ENCODE results near the gene USP24. TPM values are rescaled to one million over a fixed set of nuclear protein-coding genes. Genes with fewer than 3 reads are reported as not detected.

USP24 gene
- total RNA-seq, 1 experiment from 2014 or later, result 54.6 TPM

DNA sequence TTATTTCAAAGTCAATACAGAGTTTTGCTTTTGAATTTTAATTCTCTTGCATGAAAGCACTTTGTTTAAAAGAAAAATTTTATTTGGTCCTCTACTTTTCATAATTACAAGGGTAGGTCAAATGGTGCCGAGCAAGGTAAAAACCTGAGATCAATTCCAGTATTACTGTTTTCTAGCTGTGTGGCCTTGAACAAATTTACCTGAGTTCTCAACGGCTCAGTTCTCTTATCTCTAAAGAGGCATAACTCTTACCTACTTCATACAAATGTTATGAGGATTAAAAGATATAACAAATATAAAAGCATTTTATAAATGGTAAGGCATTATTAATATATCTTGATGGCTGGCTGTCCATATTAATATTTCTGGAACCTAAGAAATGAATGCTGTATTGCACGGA is 42.5 kb downstream of the USP24 start:
- Histone ChIP-seq H3K27me3 (replicated peaks; ENCODE audit: insufficient read depth, low read depth, low read length, poor library complexity) (no peaks in the 10 kb centered on the region), H3K4me1 (ENCODE audit: insufficient read depth, low read length, poor library complexity, severe bottlenecking) (no peaks in the 10 kb centered on the region), H3K4me3 (ENCODE audit: low read depth, low read length, poor library complexity, severe bottlenecking) (no peak overlapping the region), H3K9me3 (ENCODE audit: low read depth, low read length, poor library complexity, severe bottlenecking) (no peaks in the 10 kb centered on the region), H3K36me3 (ENCODE audit: insufficient read depth, low read length, poor library complexity, severe bottlenecking) (peaks cover 4% of the 10 kb centered on the region), H3K27ac (ENCODE audit: low read depth, low read length, poor library complexity, severe bottlenecking) (no peak overlapping the region)
- intact Hi-C loops (cut with micrococcal nuclease; ENCODE audit: unreplicated experiment), result no loop called here
- POLR2A ChIA-PET (ENCODE audit: low non-redundant PET), result no interaction called here
- CTCF ChIA-PET, result no interaction called here
- no peak for DNase-seq (ENCODE audit: low spot score)
- TF ChIP-seq EZH2 (IDR thresholded peaks at IDR 0.05; ENCODE audit: borderline replicate concordance, low read depth, low read length, poor library complexity, severe bottlenecking), result no peak
- TF ChIP-seq, protein P1, sequence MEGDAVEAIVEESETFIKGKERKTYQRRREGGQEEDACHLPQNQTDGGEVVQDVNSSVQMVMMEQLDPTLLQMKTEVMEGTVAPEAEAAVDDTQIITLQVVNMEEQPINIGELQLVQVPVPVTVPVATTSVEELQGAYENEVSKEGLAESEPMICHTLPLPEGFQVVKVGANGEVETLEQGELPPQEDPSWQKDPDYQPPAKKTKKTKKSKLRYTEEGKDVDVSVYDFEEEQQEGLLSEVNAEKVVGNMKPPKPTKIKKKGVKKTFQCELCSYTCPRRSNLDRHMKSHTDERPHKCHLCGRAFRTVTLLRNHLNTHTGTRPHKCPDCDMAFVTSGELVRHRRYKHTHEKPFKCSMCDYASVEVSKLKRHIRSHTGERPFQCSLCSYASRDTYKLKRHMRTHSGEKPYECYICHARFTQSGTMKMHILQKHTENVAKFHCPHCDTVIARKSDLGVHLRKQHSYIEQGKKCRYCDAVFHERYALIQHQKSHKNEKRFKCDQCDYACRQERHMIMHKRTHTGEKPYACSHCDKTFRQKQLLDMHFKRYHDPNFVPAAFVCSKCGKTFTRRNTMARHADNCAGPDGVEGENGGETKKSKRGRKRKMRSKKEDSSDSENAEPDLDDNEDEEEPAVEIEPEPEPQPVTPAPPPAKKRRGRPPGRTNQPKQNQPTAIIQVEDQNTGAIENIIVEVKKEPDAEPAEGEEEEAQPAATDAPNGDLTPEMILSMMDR (conservative IDR thresholded peaks at IDR 0.05; ENCODE audit: low read depth, low read length), result no peak
- BruUV-seq (replicated peaks), result no TSS peak

DNA sequence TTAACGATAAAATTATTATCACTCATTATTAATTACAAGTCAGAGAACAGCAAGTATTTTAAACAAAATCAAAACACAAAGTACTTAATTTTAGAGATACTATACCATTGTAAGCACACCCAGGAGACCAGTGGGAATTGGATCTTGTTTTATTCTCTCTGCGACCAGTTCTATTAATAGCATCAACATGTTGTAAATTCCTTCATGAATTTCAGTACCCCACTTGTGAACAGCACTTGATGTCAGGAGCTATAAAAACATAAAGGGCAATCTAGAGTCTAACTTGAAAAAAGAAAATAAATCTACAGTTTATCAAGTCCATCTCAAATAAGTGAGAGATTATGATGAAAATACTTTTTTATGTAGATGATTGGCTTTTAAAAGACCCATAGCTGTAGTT is 42.9 kb downstream of the USP24 start:
- DNase-seq (ENCODE audit: low spot score), result no peak
- ChIA-PET CTCF (no interaction called here), POLR2A (ENCODE audit: low non-redundant PET) (no interaction called here)
- no peaks in the 10 kb centered on the region for H3K4me1 ChIP-seq (ENCODE audit: insufficient read depth, low read length, poor library complexity, severe bottlenecking)
- intact Hi-C loops (cut with micrococcal nuclease; ENCODE audit: unreplicated experiment), result no loop called here
- H3K4me3 ChIP-seq (ENCODE audit: low read depth, low read length, poor library complexity, severe bottlenecking), result no peak overlapping the region
- no peaks in the 10 kb centered on the region for H3K9me3 ChIP-seq (ENCODE audit: low read depth, low read length, poor library complexity, severe bottlenecking)
- no TSS peak for BruUV-seq (replicated peaks)
- no peak for TF ChIP-seq EZH2 (IDR thresholded peaks at IDR 0.05; ENCODE audit: borderline replicate concordance, low read depth, low read length, poor library complexity, severe bottlenecking)
- TF ChIP-seq, protein P1 (conservative IDR thresholded peaks at IDR 0.05; ENCODE audit: low read depth, low read length), result no peak
- H3K36me3 ChIP-seq (ENCODE audit: insufficient read depth, low read length, poor library complexity, severe bottlenecking), result no peaks in the 10 kb centered on the region
- H3K27me3 ChIP-seq (replicated peaks; ENCODE audit: insufficient read depth, low read depth, low read length, poor library complexity), result no peaks in the 10 kb centered on the region
- no peak overlapping the region for H3K27ac ChIP-seq (ENCODE audit: low read depth, low read length, poor library complexity, severe bottlenecking)

DNA sequence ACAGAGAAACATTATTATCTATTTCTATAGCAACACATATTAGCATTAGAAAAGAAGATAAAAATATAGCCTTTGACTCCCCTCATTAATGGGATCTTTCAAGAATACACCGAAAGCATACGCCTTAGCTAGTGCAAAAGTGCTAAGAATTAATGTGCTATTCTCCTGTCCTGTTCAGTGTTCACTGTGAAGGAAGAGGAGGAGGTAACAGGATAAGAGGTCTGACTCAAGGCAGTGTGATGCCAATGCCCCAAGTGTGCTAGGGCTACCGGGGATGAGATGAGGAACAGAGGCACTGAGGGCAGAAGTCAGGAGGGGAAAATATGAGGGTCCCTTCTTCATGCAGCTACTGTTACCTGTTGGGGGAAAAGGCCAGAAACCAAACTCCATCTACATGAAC is 43.5 kb downstream of the USP24 start:
- POLR2A ChIA-PET (ENCODE audit: low non-redundant PET), result no interaction called here
- H3K27ac ChIP-seq (ENCODE audit: low read depth, low read length, poor library complexity, severe bottlenecking), result no peak overlapping the region
- intact Hi-C loops (cut with micrococcal nuclease; ENCODE audit: unreplicated experiment), result no loop called here

More for the DNA sequence above, 43.5 kb downstream of the USP24 start:
- DNase-seq (ENCODE audit: low spot score), result no peak
- BruUV-seq (replicated peaks), result no TSS peak
- CTCF ChIA-PET, result no interaction called here
- TF ChIP-seq, protein P1 (conservative IDR thresholded peaks at IDR 0.05; ENCODE audit: low read depth, low read length), result no peak
- TF ChIP-seq EZH2 (IDR thresholded peaks at IDR 0.05; ENCODE audit: borderline replicate concordance, low read depth, low read length, poor library complexity, severe bottlenecking), result no peak
- H3K36me3 ChIP-seq (ENCODE audit: insufficient read depth, low read length, poor library complexity, severe bottlenecking), result no peaks in the 10 kb centered on the region
- H3K4me1 ChIP-seq (ENCODE audit: insufficient read depth, low read length, poor library complexity, severe bottlenecking), result no peaks in the 10 kb centered on the region
- H3K27me3 ChIP-seq (replicated peaks; ENCODE audit: insufficient read depth, low read depth, low read length, poor library complexity), result no peaks in the 10 kb centered on the region
- no peak overlapping the region for H3K4me3 ChIP-seq (ENCODE audit: low read depth, low read length, poor library complexity, severe bottlenecking)
- H3K9me3 ChIP-seq (ENCODE audit: low read depth, low read length, poor library complexity, severe bottlenecking), result no peaks in the 10 kb centered on the region
